Astrocyte (in vitro differentiated cells and primary cell): Measurements from ENCODE around the gene SMG7. TPM values are rescaled to one million over a fixed set of nuclear protein-coding genes. Genes with fewer than 3 reads are reported as not detected.

Experiments
- DNase-seq: peaks from one replicate; pipeline ENCODE4 v3.0.0-alpha.2; 2010; ENCODE audit warnings: low read depth
- FAIRE-seq: peaks from 2 replicates; lab custom pipeline; 2011; peaks lifted over from hg19 to GRCh38; lab: Jason Lieb, UNC
- H2AFZ ChIP-seq: 2 replicates; pipeline ENCODE4 v1.6.0; 2012; ENCODE audit warnings: low read depth, low read length, inconsistent platforms
- H3K27ac ChIP-seq: 2 replicates; pipeline ENCODE4 v1.5.1; 2011; ENCODE audit warnings: low read depth, low read length, inconsistent platforms
- H3K27me3 ChIP-seq: 2 replicates; pipeline ENCODE4 v1.6.0; 2011; ENCODE audit warnings: low read length, inconsistent platforms; ENCODE audit not compliant: insufficient read depth
- H3K36me3 ChIP-seq: 2 replicates; pipeline ENCODE4 v1.5.1; 2011; ENCODE audit warnings: low read length, inconsistent platforms; ENCODE audit not compliant: insufficient read depth
- H3K4me1 ChIP-seq: 2 replicates; pipeline ENCODE4 v1.5.1; 2011; ENCODE audit warnings: low read length, inconsistent platforms; ENCODE audit not compliant: insufficient read depth
- H3K4me2 ChIP-seq: 2 replicates; pipeline ENCODE4 v1.6.0; 2012; ENCODE audit warnings: low read length, inconsistent platforms
- H3K4me3 ChIP-seq: 2 replicates; pipeline ENCODE4 v1.5.1; 2011; ENCODE audit warnings: low read depth, mild to moderate bottlenecking, low read length, inconsistent platforms; ENCODE audit not compliant: insufficient read depth
- H3K79me2 ChIP-seq: 2 replicates; pipeline ENCODE4 v1.6.0; 2012; ENCODE audit warnings: mild to moderate bottlenecking, low read length, inconsistent platforms; ENCODE audit not compliant: insufficient read depth
- H3K9ac ChIP-seq: 2 replicates; pipeline ENCODE4 v1.6.0; 2012; ENCODE audit warnings: mild to moderate bottlenecking, low read length, inconsistent platforms
- H3K9me3 ChIP-seq: 2 replicates; pipeline ENCODE4 v1.5.1; 2012; ENCODE audit warnings: low read depth, mild to moderate bottlenecking, low read length, inconsistent platforms; ENCODE audit not compliant: insufficient read depth
- H4K20me1 ChIP-seq: 2 replicates; pipeline ENCODE4 v1.6.0; 2012; ENCODE audit warnings: low read length, inconsistent platforms; ENCODE audit not compliant: insufficient read depth
- H3K27ac Mint-ChIP-seq: one replicate; pipeline ENCODE4 v1.8.0; 2021; ENCODE audit warnings: mild to moderate bottlenecking, mixed read lengths; ENCODE audit not compliant: unreplicated experiment
- H3K27me3 Mint-ChIP-seq: one replicate; pipeline ENCODE4 v1.8.0; 2021; ENCODE audit warnings: low read depth, mixed read lengths; ENCODE audit not compliant: unreplicated experiment
- H3K36me3 Mint-ChIP-seq: one replicate; pipeline ENCODE4 v1.8.0; 2021; ENCODE audit warnings: low read depth, mixed read lengths; ENCODE audit not compliant: unreplicated experiment
- H3K4me1 Mint-ChIP-seq: one replicate; pipeline ENCODE4 v1.8.0; 2021; ENCODE audit warnings: low read depth, mixed read lengths; ENCODE audit not compliant: unreplicated experiment
- H3K4me3 Mint-ChIP-seq: one replicate; pipeline ENCODE4 v1.8.0; 2021; ENCODE audit warnings: mild to moderate bottlenecking, moderate library complexity, mixed read lengths; ENCODE audit not compliant: unreplicated experiment
- H3K9me3 Mint-ChIP-seq: one replicate; pipeline ENCODE4 v1.8.0; 2021; ENCODE audit warnings: mild to moderate bottlenecking, mixed read lengths; ENCODE audit not compliant: unreplicated experiment
- EZH2 ChIP-seq: IDR thresholded peaks from 2 replicates; pipeline ENCODE4 v1.6.1; 2012; ENCODE audit warnings: mild to moderate bottlenecking, low read length, inconsistent platforms; ENCODE audit not compliant: insufficient read depth
- total RNA-seq: library from RNA; stranded (reverse); gene quantifications from 2 replicates; pipeline ENCODE4 v1.2.1, GENCODE V29; 2021
- TF ChIP-seq, protein P1 (sequence below): IDR thresholded peaks from 2 replicates; pipeline ENCODE4 v1.5.1; 2011; ENCODE audit warnings: low read depth, mild to moderate bottlenecking, inconsistent platforms, low read length, moderate library complexity; ENCODE audit not compliant: insufficient read depth

SMG7 gene
- total RNA-seq, 1 donor from 2014 or later: 59.8 TPM

DNA sequence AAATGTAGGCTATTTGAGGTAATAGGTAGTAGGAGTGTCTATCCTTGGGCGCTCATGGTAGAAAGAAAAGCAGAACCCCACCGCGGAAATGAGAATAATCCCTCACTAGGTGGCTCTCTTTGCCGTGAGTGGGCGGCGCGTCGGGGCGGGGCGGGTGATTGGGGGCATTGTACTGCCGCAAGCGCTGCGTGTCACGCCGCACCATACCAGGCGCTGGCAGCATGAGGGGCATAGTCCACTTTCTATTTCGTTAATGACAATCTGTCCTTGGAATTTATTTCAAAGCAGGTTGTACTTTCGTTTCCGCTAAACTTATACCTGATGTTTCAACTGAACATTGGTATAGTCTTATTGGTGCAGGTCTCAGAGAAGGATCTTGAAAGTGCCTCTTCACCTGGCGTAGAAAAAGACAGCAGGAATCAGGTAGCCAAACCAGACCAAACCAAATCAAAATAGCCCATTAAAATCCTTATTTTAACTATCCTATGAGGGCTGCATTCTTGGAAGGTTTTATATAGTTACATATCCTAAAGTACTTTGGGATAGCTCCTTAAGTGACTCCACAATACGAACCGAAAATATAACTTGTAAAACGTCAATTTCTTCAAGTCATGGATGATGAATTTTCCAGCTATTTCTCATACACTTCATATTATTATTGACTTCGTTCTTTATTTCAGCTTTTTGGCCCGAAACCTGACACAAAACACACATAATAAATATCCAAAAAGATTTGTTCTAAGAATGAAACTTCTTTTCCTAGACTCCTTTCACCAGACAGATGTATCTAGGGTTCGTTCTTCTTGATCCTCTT, 1.9 kb upstream of the SMG7 start:
- H3K36me3 Mint-ChIP-seq: no peaks in the 10 kb centered on the region
- Histone ChIP-seq H3K4me2 (peak overlapping the region; percentile 100), H3K36me3 (no peaks in the 10 kb centered on the region), H3K79me2 (peaks cover 28% of the 10 kb centered on the region), H3K9ac (peak overlapping the region; percentile 99), H3K27me3 (no peaks in the 10 kb centered on the region), H3K4me3 (peak overlapping the region; percentile 91), H4K20me1 (peaks cover 23% of the 10 kb centered on the region), H3K9me3 (no peaks in the 10 kb centered on the region), H3K4me1 (peaks cover 10% of the 10 kb centered on the region), H3K27ac (peak overlapping the region; percentile 100), H2AFZ (peak overlapping the region; percentile 95)
- peak; percentile 32 for DNase-seq
- no peaks in the 10 kb centered on the region for H3K9me3 Mint-ChIP-seq
- peaks cover 2% of the 10 kb centered on the region for H3K27me3 Mint-ChIP-seq
- FAIRE-seq: no peak
- peaks cover 12% of the 10 kb centered on the region for H3K4me1 Mint-ChIP-seq
- TF ChIP-seq EZH2: no peak
- TF ChIP-seq, protein P1, sequence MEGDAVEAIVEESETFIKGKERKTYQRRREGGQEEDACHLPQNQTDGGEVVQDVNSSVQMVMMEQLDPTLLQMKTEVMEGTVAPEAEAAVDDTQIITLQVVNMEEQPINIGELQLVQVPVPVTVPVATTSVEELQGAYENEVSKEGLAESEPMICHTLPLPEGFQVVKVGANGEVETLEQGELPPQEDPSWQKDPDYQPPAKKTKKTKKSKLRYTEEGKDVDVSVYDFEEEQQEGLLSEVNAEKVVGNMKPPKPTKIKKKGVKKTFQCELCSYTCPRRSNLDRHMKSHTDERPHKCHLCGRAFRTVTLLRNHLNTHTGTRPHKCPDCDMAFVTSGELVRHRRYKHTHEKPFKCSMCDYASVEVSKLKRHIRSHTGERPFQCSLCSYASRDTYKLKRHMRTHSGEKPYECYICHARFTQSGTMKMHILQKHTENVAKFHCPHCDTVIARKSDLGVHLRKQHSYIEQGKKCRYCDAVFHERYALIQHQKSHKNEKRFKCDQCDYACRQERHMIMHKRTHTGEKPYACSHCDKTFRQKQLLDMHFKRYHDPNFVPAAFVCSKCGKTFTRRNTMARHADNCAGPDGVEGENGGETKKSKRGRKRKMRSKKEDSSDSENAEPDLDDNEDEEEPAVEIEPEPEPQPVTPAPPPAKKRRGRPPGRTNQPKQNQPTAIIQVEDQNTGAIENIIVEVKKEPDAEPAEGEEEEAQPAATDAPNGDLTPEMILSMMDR: peak; percentile 28
- peak overlapping the region; percentile 95 for H3K4me3 Mint-ChIP-seq
- peak overlapping the region; percentile 97 for H3K27ac Mint-ChIP-seq

DNA sequence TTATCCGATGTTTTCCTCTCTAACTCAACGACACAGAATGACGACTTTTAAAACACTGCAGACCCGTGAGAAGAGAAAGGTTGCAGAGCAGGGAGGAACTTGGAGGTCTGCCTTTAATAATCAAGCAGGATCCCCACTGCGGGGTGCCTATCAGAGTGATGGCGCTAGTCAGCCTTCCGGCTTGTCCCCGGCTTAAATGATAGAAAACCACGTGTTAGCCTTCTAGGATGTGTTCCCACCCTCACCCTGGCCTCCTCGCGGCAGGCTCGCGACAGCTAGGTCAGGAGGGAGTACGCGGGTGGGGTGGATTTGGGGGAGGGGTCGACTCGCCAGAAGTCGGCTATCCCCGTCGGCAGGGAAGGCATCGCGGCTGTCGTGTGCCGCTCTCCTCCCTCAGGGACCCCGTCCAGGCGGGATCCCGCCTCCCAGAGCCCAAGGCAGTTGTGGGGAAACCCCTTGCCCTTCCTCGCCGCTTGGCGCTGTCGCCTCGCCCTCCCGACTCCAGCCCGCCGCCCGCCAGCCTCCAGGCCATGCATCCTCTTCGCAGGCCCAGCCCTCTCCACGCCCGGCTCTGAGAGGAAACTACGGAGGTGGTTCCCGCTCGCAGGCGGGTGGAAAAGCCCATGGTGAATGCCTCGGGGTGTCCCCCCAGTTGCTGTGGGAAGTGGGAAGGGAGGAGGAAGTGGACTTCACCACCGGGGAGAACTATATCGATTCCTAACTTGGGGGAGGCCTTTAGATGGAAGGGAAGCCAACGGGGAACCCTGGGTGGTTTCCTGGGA, 1.1 kb upstream of the SMG7 start:
- no peak for FAIRE-seq
- Histone ChIP-seq H3K4me3 (peak overlapping the region; percentile 91), H3K27ac (peak overlapping the region; percentile 100), H3K36me3 (no peaks in the 10 kb centered on the region), H3K9ac (peak overlapping the region; percentile 99), H3K79me2 (peaks cover 36% of the 10 kb centered on the region), H3K4me2 (peak overlapping the region; percentile 100), H3K4me1 (peaks cover 10% of the 10 kb centered on the region), H4K20me1 (peaks cover 31% of the 10 kb centered on the region), H3K27me3 (no peaks in the 10 kb centered on the region), H2AFZ (peak overlapping the region; percentile 95), H3K9me3 (no peaks in the 10 kb centered on the region)
- H3K27ac Mint-ChIP-seq: peak overlapping the region; percentile 97
- TF ChIP-seq EZH2: no peak
- TF ChIP-seq, protein P1: no peak
- H3K36me3 Mint-ChIP-seq: no peaks in the 10 kb centered on the region
- DNase-seq: peak; percentile 71
- peaks cover 12% of the 10 kb centered on the region for H3K4me1 Mint-ChIP-seq
- H3K9me3 Mint-ChIP-seq: no peaks in the 10 kb centered on the region
- no peaks in the 10 kb centered on the region for H3K27me3 Mint-ChIP-seq
- peak overlapping the region; percentile 95 for H3K4me3 Mint-ChIP-seq
